IPS-11a (cell line): ENCODE results near the gene ULK3.

Experiments
- H3K4me3 ChIP-seq: one replicate; pipeline ENCODE4 v1.5.1; 2013; ENCODE audit warnings: low read depth, low read length, control low read depth

ULK3 gene

GRCh38 chr15:74869372-74869725, 26.4 kb upstream of the ULK3 start:
- H3K4me3 ChIP-seq: no peak overlapping the region

GRCh38 chr15:74868059-74868458, 25.1 kb upstream of the ULK3 start:
- H3K4me3 ChIP-seq: no peak overlapping the region

- no peak overlapping the region for H3K4me3 ChIP-seq
These were observed 24.6 kb upstream of the ULK3 start for GRCh38 chr15:74867466-74868038.

GRCh38 chr15:74866090-74866489, 23.1 kb upstream of the ULK3 start:
- H3K4me3 ChIP-seq: no peak overlapping the region

- H3K4me3 ChIP-seq: no peak overlapping the region
These were observed 22.4 kb upstream of the ULK3 start for GRCh38 chr15:74865316-74865715.

- no peak overlapping the region for H3K4me3 ChIP-seq
These were observed 21.3 kb upstream of the ULK3 start for GRCh38 chr15:74864296-74864695.

GRCh38 chr15:74863239-74864056, 20.5 kb upstream of the ULK3 start:
- H3K4me3 ChIP-seq: no peak overlapping the region

GRCh38 chr15:74858369-74858740, 15.4 kb upstream of the ULK3 start:
- no peak overlapping the region for H3K4me3 ChIP-seq

GRCh38 chr15:74857671-74858368, 14.9 kb upstream of the ULK3 start:
- H3K4me3 ChIP-seq: no peak overlapping the region

GRCh38 chr15:74857082-74857655, 14.2 kb upstream of the ULK3 start:
- no peak overlapping the region for H3K4me3 ChIP-seq

GRCh38 chr15:74856537-74856936, 13.6 kb upstream of the ULK3 start:
- H3K4me3 ChIP-seq: no peak overlapping the region

GRCh38 chr15:74855857-74856256, 12.9 kb upstream of the ULK3 start:
- H3K4me3 ChIP-seq: no peak overlapping the region

GRCh38 chr15:74854453-74855022, 11.6 kb upstream of the ULK3 start:
- no peak overlapping the region for H3K4me3 ChIP-seq

- no peak overlapping the region for H3K4me3 ChIP-seq
These were observed 9.0 kb upstream of the ULK3 start for GRCh38 chr15:74851960-74852359.

- H3K4me3 ChIP-seq: no peak overlapping the region
These were observed 7.4 kb upstream of the ULK3 start for GRCh38 chr15:74850393-74850792.

- no peak overlapping the region for H3K4me3 ChIP-seq
These were observed 4.5 kb upstream of the ULK3 start for GRCh38 chr15:74847432-74847831.

- no peak overlapping the region for H3K4me3 ChIP-seq
These were observed 2.6 kb upstream of the ULK3 start for GRCh38 chr15:74845581-74845980.

- H3K4me3 ChIP-seq: no peak overlapping the region
These were observed 2.2 kb upstream of the ULK3 start for GRCh38 chr15:74845208-74845568.

GRCh38 chr15:74844319-74845207, 1.6 kb upstream of the ULK3 start:
- H3K4me3 ChIP-seq: no peak overlapping the region

- no peak overlapping the region for H3K4me3 ChIP-seq
These were observed 939 bp upstream of the ULK3 start for GRCh38 chr15:74843891-74844299.

GRCh38 chr15:74843445-74843828, 481 bp upstream of the ULK3 start:
- peak overlapping the region; percentile 44 for H3K4me3 ChIP-seq
